Stimulated activated CD8-positive, alpha-beta memory T cell treated with anti-CD3 and anti-CD28 coated beads, Interleukin-7, amount 100 ng/mL, for 24 hours (primary cell): ENCODE measurements around the gene NELL1.

Experiments used
- DNase-seq: peaks from one replicate; pipeline ENCODE4 v3.0.0-alpha.2; 2020; ENCODE audit warnings: low read depth

NELL1 gene

DNA sequence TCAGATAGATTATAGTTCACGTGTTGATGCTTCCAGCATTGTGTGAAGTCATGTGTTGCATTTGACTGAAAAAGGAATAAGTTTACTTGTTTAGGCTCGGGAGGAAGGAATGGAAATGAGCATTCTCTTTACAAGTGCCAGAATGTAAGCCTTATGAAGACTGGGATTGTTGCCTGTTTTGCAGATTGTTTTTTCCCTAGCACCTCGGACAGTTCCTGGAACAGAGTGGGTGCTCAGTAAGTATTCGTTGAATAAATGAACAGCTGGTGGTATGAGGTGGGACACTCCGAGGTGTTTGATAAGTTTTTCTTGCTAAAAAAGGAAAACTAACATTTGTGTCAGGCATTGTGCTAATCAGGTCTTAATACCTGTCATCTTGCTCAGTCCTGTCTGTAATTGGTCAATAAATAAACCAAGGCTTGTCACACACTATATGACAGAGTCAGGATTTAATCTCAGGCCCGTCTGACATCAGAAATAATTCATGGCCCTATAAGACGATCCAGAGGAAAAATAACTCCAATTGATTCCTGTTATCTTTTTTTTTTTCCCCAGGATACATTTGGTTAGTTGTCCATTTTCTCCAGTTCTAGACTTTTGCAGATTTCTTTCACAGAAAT, 304.7 kb downstream of the NELL1 start:
- DNase-seq, result no peak

GRCh38 chr11:20980736-20981135, 311.4 kb downstream of the NELL1 start:
- DNase-seq, result no peak

DNA sequence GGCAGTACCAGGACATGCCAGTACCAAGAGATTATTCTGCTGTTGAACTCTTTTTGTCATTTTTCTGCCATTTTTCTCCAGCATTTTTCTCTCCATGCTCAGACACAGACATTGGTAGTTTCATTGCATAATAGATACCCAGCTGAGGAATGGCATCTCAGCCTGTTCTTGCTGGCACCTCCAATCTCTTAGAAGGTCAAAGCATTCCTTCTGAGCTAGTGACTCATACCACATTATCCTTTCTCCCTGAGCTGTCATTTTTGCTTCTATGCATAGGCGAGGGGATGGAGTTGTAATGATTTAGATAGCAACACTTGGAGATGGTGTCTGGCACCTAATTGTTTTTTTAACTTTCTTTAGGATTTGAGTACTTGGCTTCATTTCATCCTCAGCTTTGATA, 321.1 kb downstream of the NELL1 start:
- DNase-seq, result no peak

DNA sequence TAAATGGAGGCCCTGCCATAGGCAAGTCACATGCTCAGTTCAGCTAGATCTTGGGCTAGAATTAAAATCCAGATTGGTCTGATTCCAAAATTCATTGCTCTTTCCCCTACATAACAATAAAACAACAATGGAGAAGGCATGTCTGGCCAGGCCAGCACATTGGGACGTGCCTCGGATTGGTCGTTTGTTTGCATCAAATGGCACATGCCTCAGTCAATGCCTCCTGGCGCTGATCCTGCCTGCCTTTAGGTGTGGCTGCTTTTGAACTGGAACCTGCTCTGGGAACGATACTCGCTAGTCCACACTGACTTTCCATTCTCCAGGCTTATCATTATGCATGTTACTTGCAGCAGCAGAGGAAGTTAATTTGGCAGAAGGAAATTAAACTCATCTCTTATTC, 322.1 kb downstream of the NELL1 start:
- no peak for DNase-seq

DNA sequence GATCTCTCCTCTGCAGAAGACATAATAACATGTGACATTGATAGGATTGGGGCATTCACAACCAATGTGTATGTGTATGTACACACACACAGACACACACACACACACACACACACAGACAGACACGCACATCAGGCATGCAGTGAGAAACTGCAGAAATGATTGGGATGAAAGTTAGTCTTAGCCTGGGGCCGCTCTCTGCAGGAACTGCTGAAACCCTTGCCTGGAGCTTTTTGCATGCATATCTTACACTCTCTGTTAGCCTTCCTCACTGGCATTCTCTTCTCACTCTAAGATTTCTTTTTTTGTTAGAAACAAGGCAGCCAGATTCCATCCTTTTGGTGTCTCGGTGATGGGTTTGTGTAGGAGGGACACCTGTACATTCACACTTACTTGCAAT, 337.9 kb downstream of the NELL1 start:
- no peak for DNase-seq

DNA sequence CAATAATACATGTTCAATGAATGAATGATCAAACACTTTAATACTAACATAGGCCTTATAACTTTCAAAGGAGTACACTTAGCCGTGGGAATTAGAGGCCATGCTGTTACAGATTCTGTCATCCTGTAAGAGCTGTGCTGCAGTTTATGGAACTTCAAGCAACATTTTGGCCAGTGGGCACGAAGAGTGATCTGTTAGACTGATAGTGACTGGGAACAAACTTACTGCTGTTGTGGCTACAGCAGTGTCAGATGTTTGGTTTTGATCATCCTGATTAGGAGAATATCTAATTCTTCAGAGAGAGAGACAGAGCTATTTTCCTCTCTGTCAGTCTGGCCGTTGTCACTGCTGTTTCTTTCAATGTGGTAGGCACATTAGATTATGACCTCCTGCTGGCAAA, 348.9 kb downstream of the NELL1 start:
- DNase-seq, result no peak

GRCh38 chr11:21026685-21027084, 357.3 kb downstream of the NELL1 start:
- no peak for DNase-seq

DNA sequence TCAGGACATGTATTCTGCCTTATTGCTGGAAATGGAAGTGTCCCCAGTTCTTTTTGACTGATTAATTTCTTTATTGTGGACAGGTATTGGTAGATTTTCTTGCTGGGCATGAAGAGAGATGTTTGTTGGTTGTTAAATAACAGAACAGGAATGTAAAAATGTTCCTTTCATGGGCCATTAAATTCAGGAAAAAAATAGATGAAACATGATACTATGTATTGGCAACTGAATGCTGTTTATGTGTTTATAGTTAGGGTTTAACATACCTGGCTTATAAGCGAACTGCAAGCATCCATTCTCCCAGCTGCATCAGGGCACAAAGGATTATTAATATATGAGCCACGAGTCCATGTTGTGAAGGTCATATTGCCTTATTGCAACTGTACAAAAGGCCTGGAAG, 368.5 kb downstream of the NELL1 start:
- no peak for DNase-seq

DNA sequence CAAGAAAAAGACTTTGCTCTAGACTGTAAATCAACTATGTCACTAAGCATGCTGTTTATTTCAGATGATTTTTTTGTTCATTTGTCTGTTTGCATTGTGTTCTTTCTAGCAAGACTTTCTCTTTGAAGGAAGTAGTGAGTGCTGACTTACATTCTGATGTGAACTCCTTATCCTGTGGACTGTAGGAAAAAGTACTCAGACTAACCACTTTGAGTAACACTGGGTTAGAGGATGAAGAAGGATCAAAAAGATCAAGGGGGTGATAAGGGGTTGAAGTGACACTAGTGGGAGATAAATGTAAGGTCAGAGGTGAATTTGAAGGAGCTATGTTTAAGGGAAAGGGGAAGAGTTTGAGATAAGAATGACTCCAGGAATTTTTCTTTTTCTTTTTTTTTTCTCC, 369.4 kb downstream of the NELL1 start:
- DNase-seq, result no peak

DNA sequence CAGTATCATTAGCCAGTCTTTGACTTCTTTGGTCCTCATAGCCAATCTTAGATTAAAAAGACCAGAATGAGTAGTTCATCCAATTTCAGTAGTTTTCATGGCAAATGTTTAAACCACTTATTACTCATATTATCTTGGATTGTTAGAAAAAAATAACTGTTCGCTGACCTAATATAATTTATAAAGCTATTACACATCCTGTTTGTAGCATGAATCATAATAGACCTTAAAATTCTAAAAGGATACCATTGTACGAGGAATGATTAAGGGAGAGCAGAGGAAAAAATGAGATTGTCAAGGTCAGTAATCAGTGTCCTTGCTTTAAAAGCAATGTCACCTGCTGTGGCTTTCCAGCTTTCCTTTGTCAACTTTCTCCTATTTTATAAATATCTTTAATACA, 371.2 kb downstream of the NELL1 start:
- no peak for DNase-seq

DNA sequence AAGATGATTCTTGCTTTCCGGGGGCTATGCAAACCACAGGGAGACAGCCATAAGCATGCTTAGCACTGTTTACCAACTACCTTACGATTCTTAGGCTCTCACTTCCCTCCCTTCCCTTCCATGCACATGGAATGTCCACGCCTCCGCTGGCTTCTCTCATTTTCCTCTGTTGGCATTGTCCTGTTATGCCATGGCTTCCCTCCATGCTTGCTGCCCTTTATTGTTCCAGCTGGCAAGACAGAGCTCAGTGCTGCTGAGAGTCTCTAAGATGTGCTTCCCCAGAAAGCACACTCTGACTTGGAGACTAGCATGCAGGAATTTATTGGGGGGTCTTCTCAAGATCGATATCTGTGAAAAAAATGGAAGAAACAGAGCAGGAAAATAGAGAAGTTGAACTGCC, 379.2 kb downstream of the NELL1 start:
- DNase-seq, result no peak

GRCh38 chr11:21053466-21053865, 384.1 kb downstream of the NELL1 start:
- DNase-seq, result no peak

- DNase-seq, result no peak
Observed at GRCh38 chr11:21056644-21057043, 387.3 kb downstream of the NELL1 start.

- DNase-seq, result no peak
Observed at GRCh38 chr11:21059879-21060278, 390.5 kb downstream of the NELL1 start.

DNA sequence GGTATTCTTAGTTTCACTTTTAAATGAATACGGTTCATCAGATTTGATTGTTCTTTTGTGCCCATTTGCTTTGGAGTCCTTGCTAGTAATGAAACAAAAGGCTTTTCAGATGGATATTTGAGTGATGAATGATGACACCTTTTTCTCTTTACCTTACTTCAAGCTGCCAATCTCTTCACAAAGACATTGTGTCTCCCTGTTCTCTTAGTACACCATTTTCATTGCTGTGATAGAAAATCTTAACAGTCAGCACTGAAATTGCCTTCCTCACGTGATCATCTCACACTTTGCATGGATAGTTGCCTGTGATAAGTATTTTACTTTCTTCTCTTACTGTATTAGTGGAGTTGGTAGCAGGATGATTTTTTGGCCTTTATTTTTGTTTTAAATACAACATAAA, 396.6 kb downstream of the NELL1 start:
- no peak for DNase-seq

DNA sequence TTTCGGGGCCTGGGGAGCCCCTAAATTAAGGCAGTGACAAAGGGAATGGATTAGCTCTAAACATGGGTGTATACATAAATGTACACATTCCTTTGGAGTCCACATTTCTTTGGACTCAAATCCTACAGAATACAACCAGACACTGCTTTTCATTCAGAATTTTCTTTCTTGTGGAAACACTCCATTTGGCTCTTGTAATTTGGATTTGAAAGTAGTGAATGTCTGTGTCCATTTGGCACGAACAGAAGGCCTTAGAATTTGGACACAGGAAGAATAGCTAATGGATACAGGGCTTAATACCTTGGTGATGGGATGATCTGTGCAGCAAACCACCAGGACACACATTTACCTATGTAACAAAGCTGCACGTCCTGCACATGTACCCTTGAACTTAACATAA, 399.5 kb downstream of the NELL1 start:
- DNase-seq, result no peak

DNA sequence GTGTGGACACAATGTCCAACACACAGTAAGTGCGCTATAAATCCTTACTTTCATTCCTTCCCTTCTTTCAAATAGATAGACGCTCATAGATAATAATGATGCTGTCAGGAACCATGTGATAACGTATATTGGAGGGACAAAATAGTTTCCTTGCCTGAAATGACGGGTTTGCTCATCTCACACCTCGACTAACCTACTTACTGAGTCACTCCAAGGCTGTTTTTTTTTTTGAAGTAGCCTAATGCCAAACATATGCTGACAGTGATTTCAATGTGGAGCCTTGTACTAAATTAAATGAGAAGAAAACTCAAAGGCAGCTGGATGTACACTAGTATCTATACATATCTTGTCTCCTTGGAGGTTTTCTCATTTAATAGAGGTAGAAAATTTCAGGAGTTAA, 400.5 kb downstream of the NELL1 start:
- no peak for DNase-seq

GRCh38 chr11:21072558-21072957, 403.2 kb downstream of the NELL1 start:
- no peak for DNase-seq

DNA sequence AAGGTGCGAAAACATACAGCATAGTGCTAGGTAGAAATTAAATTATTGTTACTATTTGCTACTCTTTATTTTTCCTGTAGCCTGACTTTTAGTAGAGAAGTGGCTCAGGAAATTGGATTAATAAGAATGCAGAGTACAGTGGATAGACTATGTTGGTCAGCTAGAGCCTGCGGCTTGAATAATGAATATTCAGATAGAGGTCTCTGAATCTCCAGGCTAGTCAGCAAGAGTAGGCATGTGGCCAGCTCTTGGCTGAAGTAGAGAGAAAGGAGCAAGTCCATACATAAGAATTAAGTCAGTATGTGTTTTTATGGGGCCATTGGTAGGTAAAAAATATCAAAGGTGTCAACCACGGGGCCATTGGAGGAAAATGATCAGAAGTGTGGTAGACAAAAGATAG, 413.5 kb downstream of the NELL1 start:
- no peak for DNase-seq

DNA sequence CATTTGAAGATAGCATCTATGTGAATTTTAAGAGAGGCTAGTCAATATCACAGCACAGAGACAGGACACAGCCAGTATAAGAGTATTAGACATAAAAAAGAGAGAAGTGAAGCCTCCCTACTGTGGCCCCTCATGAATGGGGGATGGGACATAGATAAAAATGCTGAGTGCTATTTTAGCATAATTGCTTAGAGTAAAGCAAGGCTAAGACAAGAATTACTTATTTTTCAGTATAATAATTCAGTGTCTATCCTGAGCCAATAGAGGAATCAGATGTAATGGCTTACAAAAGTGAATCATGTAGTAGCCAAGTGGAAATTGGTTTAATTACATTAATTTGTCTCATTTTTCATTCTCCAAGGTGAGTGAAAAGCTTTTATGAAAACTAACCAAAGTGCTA, 419.5 kb downstream of the NELL1 start:
- no peak for DNase-seq

GRCh38 chr11:21104641-21105040, 435.3 kb downstream of the NELL1 start:
- DNase-seq, result no peak

- DNase-seq, result no peak
Observed at GRCh38 chr11:21105196-21105917, 436.0 kb downstream of the NELL1 start.

GRCh38 chr11:21109341-21109740, 440.0 kb downstream of the NELL1 start:
- no peak for DNase-seq

DNA sequence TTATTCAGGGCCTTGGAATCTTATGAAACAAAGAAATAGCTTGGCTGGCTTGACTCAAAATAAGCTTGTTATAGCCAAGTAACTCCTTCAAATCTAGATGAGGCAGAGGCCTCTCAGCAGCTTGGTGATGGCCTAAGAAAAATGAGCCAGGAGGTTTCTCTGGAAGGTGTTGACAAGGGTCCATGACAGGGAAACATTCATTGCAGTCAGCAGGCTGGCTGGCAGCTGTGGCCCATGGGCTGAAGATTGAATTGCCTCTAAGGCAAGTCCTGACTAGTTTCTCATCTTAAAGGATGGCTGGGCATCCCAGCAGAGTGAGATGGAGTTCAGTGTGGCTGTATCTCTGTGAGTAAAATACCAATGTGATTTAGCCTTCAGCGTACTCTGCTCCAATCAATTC, 441.0 kb downstream of the NELL1 start:
- no peak for DNase-seq
